Adrenal gland (tissue), 12 donors: ENCODE measurements around the gene ZNF581. TPM values are rescaled to one million over a fixed set of nuclear protein-coding genes. Genes with fewer than 3 reads are reported as not detected.
A peak's percentile ranks its signal among the peaks of the same experiment; 100 is the strongest.

Source experiments
- DNase-seq, 7 donors: peaks; one replicate each; pipeline ENCODE4 v3.0.0-alpha.2; 2019 to 2020
- H3K27ac ChIP-seq, 5 donors: fragments of 200-600 bp; sonication (generic) in 4 of 5; 1 replicate in 3 of 5; 2 replicates in 2 of 5; pipeline versions ENCODE4 v1.5.1 to v1.8.0; 2016 to 2020; ENCODE audit warnings: mild to moderate bottlenecking in 1 of 5
- H3K27me3 ChIP-seq: fragments of 200-600 bp; 2 replicates; pipeline ENCODE4 v1.8.0; 2021
- H3K36me3 ChIP-seq, 2 donors: fragments of 200-600 bp; replicated peaks in 1 of 2; 1 replicate in 1 of 2; 2 replicates in 1 of 2; pipeline versions ENCODE4 v1.5.1 to v1.8.0; 2018 to 2022
- H3K4me1 ChIP-seq, 2 donors: fragments of 200-600 bp; replicated peaks in 1 of 2; 1 replicate in 1 of 2; 2 replicates in 1 of 2; pipeline versions ENCODE4 v1.5.1 to v1.8.0; 2018 to 2021
- H3K4me3 ChIP-seq, 4 donors: fragments of 200-600 bp; sonication (generic) in 3 of 4; one replicate each; pipeline ENCODE4 v1.5.1; 2016 to 2018
- H3K9me3 ChIP-seq, 3 donors: fragments of 200-600 bp; sonication (generic) in 1 of 3; replicated peaks in 1 of 3; 1 replicate in 2 of 3; 2 replicates in 1 of 3; pipeline versions ENCODE4 v1.5.1 to v1.8.0; 2016 to 2021
- CTCF ChIP-seq, 6 experiments: fragments of 450-650 bp in 4 of 6; fragments of 200-600 bp in 2 of 6; sonication (generic) in 1 of 6; IDR thresholded peaks; 1 replicate in 5 of 6; 2 replicates in 1 of 6; pipeline versions ENCODE4 v1.5.1 to v1.8.0; 2016 to 2021; ENCODE audit warnings: antibody characterized with exemption in 6 of 6, mild to moderate bottlenecking in 2 of 6, moderate library complexity in 1 of 6
- POLR2A ChIP-seq, 2 donors: fragments of 450-650 bp; IDR thresholded peaks; one replicate each; pipeline ENCODE4 v1.6.1; 2017; ENCODE audit warnings: antibody characterized with exemption in 2 of 2, mild to moderate bottlenecking in 2 of 2, moderate library complexity in 1 of 2
- WGBS, 4 donors: extraction: QIAGEN DNeasy Blood & Tissue Kit in 2 of 4; methylation state at CpG; one replicate each; pipeline versions ENCODE4 v1.1.5 to v1.1.7; 2013 to 2017; 5-methylcytosine and 5-hydroxymethylcytosine counted together
- intact Hi-C, 2 donors: fragments of 100-400 bp; cut with DNase I; formaldehyde crosslinking; loops; one replicate each; pipeline versions ENCODE4 v1.14.1 to v1.15.0; 2022 to 2023
- polyA plus RNA-seq, 3 donors: library from polyadenylated mRNA; stranded (reverse); fragments of 200-250 nt in 2 of 3; fragments of 350-450 nt in 1 of 3; fragmentation: Illumina TruSeq in 1 of 3; extraction: RNeasy Lipid Tissue Mini Kit (QIAGEN cat#74804) in 1 of 3; gene quantifications; one replicate each; pipeline ENCODE4 v1.2.3, GENCODE V29; 2013 to 2014
- total RNA-seq, 9 donors: library from RNA; depleted of rRNA in 4 of 9; stranded (reverse); fragments of >200 nt in 4 of 9; fragments of 120-200 nt in 1 of 9; fragmentation: NEBNext Ultra II Directional in 1 of 9; extraction: Animal tissue kit (Norgen Biotek cat#: 25700) in 1 of 9; gene quantifications; one replicate each; pipeline versions ENCODE4 v1.1.0 to v1.2.4, GENCODE V29; 2013 to 2023
- donor health status: healthy with polysubstance abuse.
- donor health status: Bipolar disorder and iron deficiency.
- donor health status: DM: yes; HTN: yes; CAD: no.
- donor health status: DM: no; HTN: no; CAD: no.
- donor health status: DM: no; HTN: no; CAD: no.
- donor health status: DM: yes; HTN: yes; CAD: no.

Gene ZNF581
- total and polyA plus RNA-seq, 12 donors: 8.7 to 55.7 (median 22.7) TPM

DNA sequence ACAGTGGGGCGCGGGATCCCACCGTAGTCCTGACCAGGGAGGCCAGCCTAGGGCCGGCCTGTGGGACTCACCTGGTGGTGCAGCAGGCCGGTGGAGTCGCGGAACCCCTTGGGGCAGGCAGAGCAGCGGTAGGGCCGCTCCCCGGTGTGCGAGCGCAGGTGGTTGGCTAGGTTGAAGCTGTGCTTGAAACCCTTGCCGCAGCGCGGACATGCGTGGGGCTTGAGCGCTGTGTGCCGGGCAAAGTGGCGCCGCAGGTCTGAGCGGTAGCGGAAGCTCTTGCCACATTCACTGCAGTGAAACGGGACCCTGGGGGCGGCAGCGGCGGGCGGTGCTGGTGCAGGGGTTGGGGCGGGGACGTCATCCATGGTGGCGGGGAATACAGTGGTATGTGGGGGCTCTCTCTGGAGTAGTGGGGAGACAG is 45.9 kb upstream of the ZNF581 start:
- peak in 1 of 7 donors; percentile 47 for DNase-seq
- TF ChIP-seq POLR2A (IDR thresholded peaks at IDR 0.05) (no peak), CTCF (IDR thresholded peaks at IDR 0.05) (no peak)
- Histone ChIP-seq H3K36me3 (peaks cover 0 to 13% of the 10 kb centered on the region in 2 donors), H3K27me3 (no peaks in the 10 kb centered on the region), H3K4me1 (peaks cover 7 to 9% of the 10 kb centered on the region in 2 donors), H3K27ac (no peak overlapping the region), H3K4me3 (no peak overlapping the region), H3K9me3 (no peaks in the 10 kb centered on the region)
- 96 to 97% (median 96%) methylated on average over 13 to 30 of the region's 30 CpGs for WGBS, 4 donors
- intact Hi-C loops: no loop called here

- H3K9me3 ChIP-seq: no peaks in the 10 kb centered on the region
- no peaks in the 10 kb centered on the region for H3K27me3 ChIP-seq
- no peak for DNase-seq
- peaks cover 7 to 9% of the 10 kb centered on the region in 2 donors for H3K4me1 ChIP-seq
- H3K27ac ChIP-seq: peak overlapping the region in 1 of 5 donors; percentile 98
- H3K4me3 ChIP-seq: no peak overlapping the region
- intact Hi-C loops: no loop called here
- WGBS, 4 donors: 86 to 90% (median 87%) methylated on average over 9 of the region's 9 CpGs
- H3K36me3 ChIP-seq: peaks cover 0 to 11% of the 10 kb centered on the region in 2 donors
- TF ChIP-seq POLR2A (IDR thresholded peaks at IDR 0.05): no peak
- TF ChIP-seq CTCF (IDR thresholded peaks at IDR 0.05): no peak
Observed at GRCh38 chr19:55598034-55598433, 45.4 kb upstream of the ZNF581 start.

GRCh38 chr19:55598719-55599467 is 44.6 kb upstream of the ZNF581 start:
- H3K9me3 ChIP-seq: no peaks in the 10 kb centered on the region
- peak; percentile 94 to 97 (median 96) for DNase-seq
- H3K36me3 ChIP-seq: peaks cover 0 to 11% of the 10 kb centered on the region in 2 donors
- H3K4me1 ChIP-seq: peaks cover 7 to 9% of the 10 kb centered on the region in 2 donors
- H3K27me3 ChIP-seq: no peaks in the 10 kb centered on the region
- TF ChIP-seq CTCF (IDR thresholded peaks at IDR 0.05): no peak
- TF ChIP-seq POLR2A (IDR thresholded peaks at IDR 0.05): peak; percentile 37 to 72
- peak overlapping the region in 3 of 4 donors; percentile 66 to 99 (median 95) for H3K4me3 ChIP-seq
- intact Hi-C loops: no loop called here
- 7 to 16% (median 10%) methylated on average over 9 to 26 of the region's 26 CpGs for WGBS, 4 donors
- peak overlapping the region; percentile 93 to 98 (median 95) for H3K27ac ChIP-seq

DNA sequence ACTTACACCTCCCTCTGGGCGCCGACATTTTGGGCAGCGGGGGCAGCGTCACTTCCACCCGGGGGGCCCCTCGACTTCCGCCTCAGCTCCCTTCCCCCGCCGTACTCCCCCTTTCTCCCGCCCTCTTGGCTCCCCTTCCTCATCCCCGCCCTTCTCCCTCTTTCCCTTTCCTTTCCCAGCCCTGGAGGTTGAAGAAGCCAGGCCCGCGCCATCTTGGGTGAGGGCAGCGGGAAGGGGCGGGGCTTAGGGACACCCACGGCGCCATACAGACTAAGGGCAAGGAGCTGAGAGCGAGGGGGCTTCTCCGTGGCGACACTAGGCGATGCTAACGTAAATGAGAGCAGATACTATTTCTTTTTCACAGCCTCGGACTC is 44.0 kb upstream of the ZNF581 start, which contains the start of gene FIZ1:
Gene FIZ1, minus strand, starts transcription at position 50 of the 374 bp plus-strand sequence. CDS start 1,652 bp downstream, outside the sequence.
- WGBS, 4 donors: 0% methylated on average over 22 to 23 of the region's 23 CpGs
- TF ChIP-seq POLR2A (IDR thresholded peaks at IDR 0.05): no peak
- no peak for TF ChIP-seq CTCF (IDR thresholded peaks at IDR 0.05)
- intact Hi-C loops: no loop called here
- Histone ChIP-seq H3K27me3 (no peaks in the 10 kb centered on the region), H3K27ac (peak within 1 kb of the TSS; percentile 93 to 98 (median 95)), H3K36me3 (peaks cover 0 to 11% of the 10 kb centered on the region in 2 donors), H3K4me1 (peaks cover 7 to 15% of the 10 kb centered on the region in 2 donors), H3K4me3 (peak within 1 kb of the TSS; percentile 66 to 99 (median 80)), H3K9me3 (no peaks in the 10 kb centered on the region)
- peak; percentile 98 to 100 (median 99) for DNase-seq
